ENCODE results near the gene TIMP4.

Gene TIMP4

GRCh38 chr3:12186046-12186445 lies 27.3 kb upstream of the TIMP4 start:
- in situ Hi-C loops (cut with MboI; ENCODE audit: low sequenced_read_pairs), result no loop called here

GRCh38 chr3:12185172-12185710 lies 26.5 kb upstream of the TIMP4 start:
- in situ Hi-C loops (cut with MboI; ENCODE audit: low sequenced_read_pairs), result no loop called here

GRCh38 chr3:12184541-12184940 lies 25.8 kb upstream of the TIMP4 start:
- in situ Hi-C loops (cut with MboI; ENCODE audit: low sequenced_read_pairs), result no loop called here

GRCh38 chr3:12182687-12183441 lies 24.2 kb upstream of the TIMP4 start:
- in situ Hi-C loops (cut with MboI; ENCODE audit: low sequenced_read_pairs), result no loop called here

GRCh38 chr3:12181806-12182205 lies 23.1 kb upstream of the TIMP4 start:
- in situ Hi-C loops (cut with MboI; ENCODE audit: low sequenced_read_pairs), result no loop called here

GRCh38 chr3:12181301-12181700 lies 22.6 kb upstream of the TIMP4 start:
- in situ Hi-C loops (cut with MboI; ENCODE audit: low sequenced_read_pairs), result no loop called here

- in situ Hi-C loops (cut with MboI; ENCODE audit: low sequenced_read_pairs), result no loop called here
Observed at GRCh38 chr3:12180631-12181030, 21.9 kb upstream of the TIMP4 start.

- in situ Hi-C loops (cut with MboI; ENCODE audit: low sequenced_read_pairs), result no loop called here
Observed at GRCh38 chr3:12180218-12180617, 21.5 kb upstream of the TIMP4 start.

GRCh38 chr3:12179441-12179840 lies 20.7 kb upstream of the TIMP4 start:
- in situ Hi-C loops (cut with MboI; ENCODE audit: low sequenced_read_pairs), result no loop called here

GRCh38 chr3:12178091-12178820 lies 19.5 kb upstream of the TIMP4 start:
- in situ Hi-C loops (cut with MboI; ENCODE audit: low sequenced_read_pairs), result no loop called here

- in situ Hi-C loops (cut with MboI; ENCODE audit: low sequenced_read_pairs), result no loop called here
Observed at GRCh38 chr3:12177126-12177525, 18.4 kb upstream of the TIMP4 start.

- in situ Hi-C loops (cut with MboI; ENCODE audit: low sequenced_read_pairs), result no loop called here
Observed at GRCh38 chr3:12175844-12176453, 17.2 kb upstream of the TIMP4 start.

GRCh38 chr3:12175137-12175593 lies 16.5 kb upstream of the TIMP4 start:
- in situ Hi-C loops (cut with MboI; ENCODE audit: low sequenced_read_pairs), result no loop called here

- in situ Hi-C loops (cut with MboI; ENCODE audit: low sequenced_read_pairs), result no loop called here
Observed at GRCh38 chr3:12170207-12170606, 11.5 kb upstream of the TIMP4 start.

GRCh38 chr3:12165909-12166308 lies 7.2 kb upstream of the TIMP4 start:
- in situ Hi-C loops (cut with MboI; ENCODE audit: low sequenced_read_pairs), result no loop called here

GRCh38 chr3:12159227-12159601 lies 502 bp upstream of the TIMP4 start:
- in situ Hi-C loops (cut with MboI; ENCODE audit: low sequenced_read_pairs), result no loop called here

- in situ Hi-C loops (cut with MboI; ENCODE audit: low sequenced_read_pairs), result no loop called here
Observed at GRCh38 chr3:12157026-12157425, 1.7 kb downstream of the TIMP4 start.

- in situ Hi-C loops (cut with MboI; ENCODE audit: low sequenced_read_pairs), result no loop called here
Observed at GRCh38 chr3:12155828-12156227, 2.9 kb downstream of the TIMP4 start.

- in situ Hi-C loops (cut with MboI; ENCODE audit: low sequenced_read_pairs), result no loop called here
Observed at GRCh38 chr3:12155264-12155663, 3.4 kb downstream of the TIMP4 start.

- in situ Hi-C loops (cut with MboI; ENCODE audit: low sequenced_read_pairs), result no loop called here
Observed at GRCh38 chr3:12154151-12154550, 4.6 kb downstream of the TIMP4 start.

- in situ Hi-C loops (cut with MboI; ENCODE audit: low sequenced_read_pairs), result no loop called here
Observed at GRCh38 chr3:12150112-12150511, 8.6 kb downstream of the TIMP4 start.

- in situ Hi-C loops (cut with MboI; ENCODE audit: low sequenced_read_pairs), result loop anchor here (25.0 kb wide), 1 partner anchor 563 kb away; no protein-coding TSS in a partner anchor
Observed at GRCh38 chr3:12149029-12149428, 9.7 kb downstream of the TIMP4 start.

Measured in HL-60/S4 (cell line).